Measurements from ENCODE around the gene HEATR9.

Gene HEATR9, protein sequence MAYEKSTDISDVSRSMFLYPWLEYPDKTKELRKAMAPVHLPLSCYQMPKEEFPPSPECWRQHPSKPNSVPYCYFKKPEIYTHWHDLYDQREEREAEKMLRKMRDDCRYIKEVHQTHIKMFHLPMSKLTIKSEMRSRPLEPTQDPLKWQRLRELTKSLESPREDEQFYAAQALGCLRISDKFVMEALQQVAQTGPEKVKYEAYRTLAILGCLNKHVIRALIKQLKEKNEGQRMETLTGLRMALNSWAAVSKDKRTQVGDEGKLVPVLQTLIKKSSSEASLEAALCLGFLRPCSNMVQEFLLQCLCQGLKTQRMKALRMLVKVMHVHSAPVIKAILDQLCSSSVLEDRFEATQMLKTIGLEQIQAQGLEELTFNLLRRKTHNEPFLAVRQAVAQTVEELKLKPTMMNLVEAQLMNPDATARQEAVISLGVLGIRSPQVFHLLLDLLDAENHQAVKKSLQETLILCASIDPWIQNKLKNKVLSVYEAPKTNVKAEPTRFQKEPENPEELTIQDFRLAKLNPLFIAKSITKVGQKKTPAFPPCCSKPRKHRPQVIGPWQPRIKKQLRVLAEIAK

DNA sequence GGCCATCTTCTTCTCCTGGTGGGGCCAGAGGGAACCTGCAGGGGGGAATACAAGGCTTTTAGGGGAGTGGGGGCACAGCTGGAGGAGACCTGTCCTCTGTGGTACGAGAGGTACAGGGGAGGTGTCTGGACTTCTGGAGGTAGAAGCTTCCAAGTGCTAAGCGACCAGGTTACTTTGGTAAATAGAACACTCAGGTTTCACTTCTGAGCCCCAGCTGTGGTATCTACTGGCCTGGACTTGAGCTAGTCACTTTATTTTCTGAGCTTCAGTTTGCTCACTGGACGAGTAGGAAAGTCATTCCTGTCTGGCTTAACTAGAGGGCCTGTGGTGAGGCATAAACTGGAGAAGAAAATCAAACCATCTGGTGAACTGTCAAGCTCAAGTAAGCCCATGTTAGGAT, at the start of gene HEATR9:
TSS of gene HEATR9 (minus strand) at position 155 of the 400 bp plus-strand sequence. CDS start at position 6, 149 bp downstream.
- no peaks in the 10 kb centered on the region for H3K4me1 ChIP-seq
- no peaks in the 10 kb centered on the region for H3K27me3 ChIP-seq (ENCODE audit: control insufficient read depth, insufficient read depth, low read length)
- no peak within 1 kb of the TSS for H3K4me2 ChIP-seq (ENCODE audit: low read length)
- no peak within 1 kb of the TSS for H3K9ac ChIP-seq
- TF ChIP-seq, protein P1, sequence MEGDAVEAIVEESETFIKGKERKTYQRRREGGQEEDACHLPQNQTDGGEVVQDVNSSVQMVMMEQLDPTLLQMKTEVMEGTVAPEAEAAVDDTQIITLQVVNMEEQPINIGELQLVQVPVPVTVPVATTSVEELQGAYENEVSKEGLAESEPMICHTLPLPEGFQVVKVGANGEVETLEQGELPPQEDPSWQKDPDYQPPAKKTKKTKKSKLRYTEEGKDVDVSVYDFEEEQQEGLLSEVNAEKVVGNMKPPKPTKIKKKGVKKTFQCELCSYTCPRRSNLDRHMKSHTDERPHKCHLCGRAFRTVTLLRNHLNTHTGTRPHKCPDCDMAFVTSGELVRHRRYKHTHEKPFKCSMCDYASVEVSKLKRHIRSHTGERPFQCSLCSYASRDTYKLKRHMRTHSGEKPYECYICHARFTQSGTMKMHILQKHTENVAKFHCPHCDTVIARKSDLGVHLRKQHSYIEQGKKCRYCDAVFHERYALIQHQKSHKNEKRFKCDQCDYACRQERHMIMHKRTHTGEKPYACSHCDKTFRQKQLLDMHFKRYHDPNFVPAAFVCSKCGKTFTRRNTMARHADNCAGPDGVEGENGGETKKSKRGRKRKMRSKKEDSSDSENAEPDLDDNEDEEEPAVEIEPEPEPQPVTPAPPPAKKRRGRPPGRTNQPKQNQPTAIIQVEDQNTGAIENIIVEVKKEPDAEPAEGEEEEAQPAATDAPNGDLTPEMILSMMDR (IDR thresholded peaks at IDR 0.05), result no peak
- no peaks in the 10 kb centered on the region for H3K79me2 ChIP-seq
- H3K36me3 ChIP-seq (ENCODE audit: control insufficient read depth, insufficient read depth, low read length), result no peaks in the 10 kb centered on the region
- H2AFZ ChIP-seq, result no peak within 1 kb of the TSS
- no peaks in the 10 kb centered on the region for H3K9me3 ChIP-seq (ENCODE audit: control insufficient read depth, low read length)
- H3K4me3 ChIP-seq (ENCODE audit: low read depth, low read length), result no peak within 1 kb of the TSS
- H3K27ac ChIP-seq, result no peak within 1 kb of the TSS

DNA sequence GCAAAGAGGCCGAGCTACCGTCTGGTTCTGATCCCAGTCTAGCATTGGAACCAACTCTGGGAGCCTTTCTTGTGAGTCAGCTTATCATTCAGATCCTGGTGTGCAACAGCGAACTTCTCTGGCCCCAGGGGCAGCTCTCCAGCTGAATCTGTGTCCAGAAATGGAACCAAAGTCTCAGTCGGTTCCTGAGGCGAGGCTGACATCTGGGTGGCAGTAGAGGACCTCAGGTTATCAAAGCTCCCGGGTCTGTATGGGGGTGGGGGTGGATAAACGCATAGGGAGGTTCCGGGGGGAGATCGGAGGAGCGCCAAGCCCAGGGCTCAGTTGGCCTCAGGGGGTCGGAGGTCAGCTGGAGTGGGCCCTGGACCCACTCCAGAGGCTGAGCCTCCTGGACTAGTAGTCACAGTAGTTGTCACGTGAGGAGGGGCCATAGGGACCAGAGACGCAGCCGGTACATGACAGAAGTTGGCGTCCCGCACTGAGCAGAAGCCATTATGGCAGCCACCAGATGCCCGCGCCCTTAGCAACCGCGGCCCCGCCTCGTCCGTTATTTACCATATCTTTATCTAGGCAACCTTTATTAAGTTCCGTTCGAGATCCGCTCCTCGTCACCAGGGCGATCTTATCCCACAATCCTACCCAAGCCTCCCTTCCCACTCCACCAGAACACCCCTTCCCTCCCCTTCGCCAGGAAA, 49.0 kb upstream of the HEATR9 start:
- TF ChIP-seq, protein P1 (IDR thresholded peaks at IDR 0.05), result no peak
- H3K9ac ChIP-seq, result no peak overlapping the region
- H3K27ac ChIP-seq, result no peak overlapping the region
- no peaks in the 10 kb centered on the region for H3K4me1 ChIP-seq
- no peak overlapping the region for H3K4me2 ChIP-seq (ENCODE audit: low read length)
- H3K79me2 ChIP-seq, result no peaks in the 10 kb centered on the region
- no peak overlapping the region for H3K4me3 ChIP-seq (ENCODE audit: low read depth, low read length)
- no peak overlapping the region for H2AFZ ChIP-seq
- H3K9me3 ChIP-seq (ENCODE audit: control insufficient read depth, low read length), result no peaks in the 10 kb centered on the region
- H3K36me3 ChIP-seq (ENCODE audit: control insufficient read depth, insufficient read depth, low read length), result no peaks in the 10 kb centered on the region
- H3K27me3 ChIP-seq (ENCODE audit: control insufficient read depth, insufficient read depth, low read length), result no peaks in the 10 kb centered on the region

DNA sequence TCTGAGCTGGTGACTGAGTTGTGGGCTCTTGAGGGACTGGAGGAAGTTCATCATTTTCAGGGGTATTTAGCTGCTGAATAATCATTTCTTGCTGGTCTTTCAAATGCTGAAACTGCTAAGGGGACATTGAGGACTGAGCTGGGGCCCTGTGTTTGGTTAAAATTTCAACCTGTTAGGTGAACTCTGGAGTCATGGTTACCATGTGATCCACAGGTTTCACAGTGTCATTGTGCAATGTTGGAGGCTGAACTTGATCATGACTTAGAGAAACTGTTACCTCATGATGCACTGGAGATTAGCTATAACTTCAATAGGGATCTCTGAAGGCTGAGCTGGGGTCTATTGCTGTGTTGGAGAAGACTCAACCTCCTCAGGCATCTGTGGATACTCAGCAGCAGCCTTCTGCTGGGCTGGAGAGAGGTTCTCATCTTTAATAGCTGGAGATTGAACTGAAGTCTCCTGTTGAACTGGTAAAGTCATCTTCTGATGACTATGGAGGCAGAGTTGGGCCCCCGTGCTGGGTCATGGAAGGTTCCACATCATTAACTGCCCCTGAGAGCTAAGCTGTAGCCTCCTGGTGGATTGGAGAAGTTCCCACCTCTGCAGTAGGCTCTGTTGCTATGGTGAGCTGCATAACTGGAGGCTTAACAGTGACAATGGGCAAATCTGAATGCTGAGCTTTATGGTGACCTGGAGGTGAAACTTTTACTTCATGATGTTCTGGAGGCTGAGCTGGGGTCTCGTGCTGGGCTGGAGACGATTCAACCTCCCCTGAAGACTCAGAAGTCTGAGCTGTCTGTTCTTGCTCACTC, 46.7 kb upstream of the HEATR9 start:
- no peak overlapping the region for H3K27ac ChIP-seq
- TF ChIP-seq, protein P1 (IDR thresholded peaks at IDR 0.05), result no peak
- no peaks in the 10 kb centered on the region for H3K79me2 ChIP-seq
- H2AFZ ChIP-seq, result no peak overlapping the region
- no peak overlapping the region for H3K9ac ChIP-seq
- no peaks in the 10 kb centered on the region for H3K27me3 ChIP-seq (ENCODE audit: control insufficient read depth, insufficient read depth, low read length)
- H3K9me3 ChIP-seq (ENCODE audit: control insufficient read depth, low read length), result no peaks in the 10 kb centered on the region
- H3K4me1 ChIP-seq, result no peaks in the 10 kb centered on the region
- H3K36me3 ChIP-seq (ENCODE audit: control insufficient read depth, insufficient read depth, low read length), result no peaks in the 10 kb centered on the region
- no peak overlapping the region for H3K4me3 ChIP-seq (ENCODE audit: low read depth, low read length)
- no peak overlapping the region for H3K4me2 ChIP-seq (ENCODE audit: low read length)

DNA sequence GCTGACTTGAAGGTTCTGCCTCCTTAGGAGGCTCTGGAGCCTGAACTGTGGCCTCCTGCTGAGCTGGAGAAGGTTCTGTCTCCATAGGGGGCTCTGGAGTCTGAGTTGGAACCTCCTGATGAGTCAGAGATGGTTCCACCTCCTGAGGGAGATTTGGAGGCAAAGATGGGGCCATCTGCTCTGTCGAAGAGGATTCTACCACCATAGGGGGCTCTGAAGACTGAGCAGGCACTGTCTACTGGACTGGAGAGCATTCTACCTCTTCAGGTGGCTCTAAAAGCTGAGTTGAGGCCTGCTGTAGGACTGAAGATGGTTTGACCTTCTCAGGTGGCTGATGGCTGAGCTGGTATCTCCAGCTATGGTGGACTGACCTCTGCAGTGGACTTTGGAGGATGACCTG, 45.7 kb upstream of the HEATR9 start:
- H3K4me2 ChIP-seq (ENCODE audit: low read length), result no peak overlapping the region
- no peaks in the 10 kb centered on the region for H3K79me2 ChIP-seq
- no peak overlapping the region for H2AFZ ChIP-seq
- H3K4me1 ChIP-seq, result no peaks in the 10 kb centered on the region
- no peak overlapping the region for H3K9ac ChIP-seq
- H3K27ac ChIP-seq, result no peak overlapping the region
- TF ChIP-seq, protein P1 (IDR thresholded peaks at IDR 0.05), result no peak
- H3K4me3 ChIP-seq (ENCODE audit: low read depth, low read length), result no peak overlapping the region
- no peaks in the 10 kb centered on the region for H3K9me3 ChIP-seq (ENCODE audit: control insufficient read depth, low read length)
- no peaks in the 10 kb centered on the region for H3K36me3 ChIP-seq (ENCODE audit: control insufficient read depth, insufficient read depth, low read length)
- no peaks in the 10 kb centered on the region for H3K27me3 ChIP-seq (ENCODE audit: control insufficient read depth, insufficient read depth, low read length)

All from parathyroid adenoma (tissue), 2 donors.